ENCODE results near the gene SFXN3.

GRCh38 chr10:101044117-101044516 lies 13.1 kb downstream of the SFXN3 start:
- no peak for TF ChIP-seq POLR2A (IDR thresholded peaks at IDR 0.05; ENCODE audit: low read length)
- no peak for TF ChIP-seq GATA1 (IDR thresholded peaks at IDR 0.05; ENCODE audit: low read depth, low read length)
